Measurements from ENCODE around the gene LHX3. TPM values are rescaled to one million over a fixed set of nuclear protein-coding genes. Genes with fewer than 3 reads are reported as not detected.
"Not testable (repeated sequence)": the region's sequence is repeated elsewhere in the genome, so short reads cannot be mapped to it uniquely, and the experiment has no call there.

Gene LHX3
- total RNA-seq, 1 donor from 2014 or later, result not detected

GRCh38 chr9:136238342-136238732 is 33.4 kb upstream of the LHX3 start:
- Mint-ChIP-seq H3K27ac (no peak overlapping the region), H3K36me3 (ENCODE audit: low read depth) (peaks cover 22% of the 10 kb centered on the region), H3K9me3 (no peaks in the 10 kb centered on the region), H3K4me1 (ENCODE audit: low read depth) (peaks cover 17% of the 10 kb centered on the region), H3K27me3 (ENCODE audit: insufficient read depth) (no peaks in the 10 kb centered on the region), H3K4me3 (no peak overlapping the region)
- intact Hi-C loops (cut with micrococcal nuclease), result no loop called here
- no peak for DNase-seq (ENCODE audit: low spot score)

- Mint-ChIP-seq H3K36me3 (ENCODE audit: low read depth) (peaks cover 23% of the 10 kb centered on the region), H3K4me3 (no peak overlapping the region), H3K27me3 (ENCODE audit: insufficient read depth) (no peaks in the 10 kb centered on the region), H3K27ac (no peak overlapping the region), H3K9me3 (no peaks in the 10 kb centered on the region), H3K4me1 (ENCODE audit: low read depth) (peaks cover 16% of the 10 kb centered on the region)
- DNase-seq (ENCODE audit: low spot score), result no peak
- intact Hi-C loops (cut with micrococcal nuclease), result no loop called here
Observed at GRCh38 chr9:136237486-136238341, 32.8 kb upstream of the LHX3 start.

GRCh38 chr9:136236471-136237410 is 31.8 kb upstream of the LHX3 start:
- intact Hi-C loops (cut with micrococcal nuclease); H3K4me3 Mint-ChIP-seq: not testable (repeated sequence)

GRCh38 chr9:136235709-136236455 is 31.0 kb upstream of the LHX3 start:
- peaks cover 23% of the 10 kb centered on the region for H3K36me3 Mint-ChIP-seq (ENCODE audit: low read depth)
- intact Hi-C loops (cut with micrococcal nuclease), result no loop called here
- H3K4me3 Mint-ChIP-seq, result no peak overlapping the region
- DNase-seq (ENCODE audit: low spot score), result no peak
- H3K4me1 Mint-ChIP-seq (ENCODE audit: low read depth), result peaks cover 32% of the 10 kb centered on the region
- no peaks in the 10 kb centered on the region for H3K27me3 Mint-ChIP-seq (ENCODE audit: insufficient read depth)
- no peaks in the 10 kb centered on the region for H3K9me3 Mint-ChIP-seq
- H3K27ac Mint-ChIP-seq, result no peak overlapping the region

More at GRCh38 chr9:136236471-136237410, 31.8 kb upstream of the LHX3 start:
- not testable (repeated sequence) for H3K27ac Mint-ChIP-seq; H3K27me3 Mint-ChIP-seq (ENCODE audit: insufficient read depth); H3K9me3 Mint-ChIP-seq; DNase-seq (ENCODE audit: low spot score)
- peaks cover 23% of the 10 kb centered on the region for H3K36me3 Mint-ChIP-seq (ENCODE audit: low read depth)
- H3K4me1 Mint-ChIP-seq (ENCODE audit: low read depth), result peaks cover 25% of the 10 kb centered on the region

- no peaks in the 10 kb centered on the region for H3K27me3 Mint-ChIP-seq (ENCODE audit: insufficient read depth)
- H3K36me3 Mint-ChIP-seq (ENCODE audit: low read depth), result peaks cover 24% of the 10 kb centered on the region
- no peak overlapping the region for H3K27ac Mint-ChIP-seq
- intact Hi-C loops (cut with micrococcal nuclease), result no loop called here
- no peaks in the 10 kb centered on the region for H3K9me3 Mint-ChIP-seq
- no peak for DNase-seq (ENCODE audit: low spot score)
- H3K4me1 Mint-ChIP-seq (ENCODE audit: low read depth), result peaks cover 39% of the 10 kb centered on the region
- H3K4me3 Mint-ChIP-seq, result no peak overlapping the region
Observed at GRCh38 chr9:136235171-136235570, 30.2 kb upstream of the LHX3 start.

- H3K27ac Mint-ChIP-seq, result no peak overlapping the region
- H3K4me3 Mint-ChIP-seq, result no peak overlapping the region
- H3K4me1 Mint-ChIP-seq (ENCODE audit: low read depth), result peaks cover 39% of the 10 kb centered on the region
- H3K27me3 Mint-ChIP-seq (ENCODE audit: insufficient read depth), result no peaks in the 10 kb centered on the region
- H3K9me3 Mint-ChIP-seq, result no peaks in the 10 kb centered on the region
- DNase-seq (ENCODE audit: low spot score), result no peak
- H3K36me3 Mint-ChIP-seq (ENCODE audit: low read depth), result peaks cover 24% of the 10 kb centered on the region
- intact Hi-C loops (cut with micrococcal nuclease), result no loop called here
Observed at GRCh38 chr9:136234597-136234996, 29.7 kb upstream of the LHX3 start.

GRCh38 chr9:136233868-136234267 is 28.9 kb upstream of the LHX3 start:
- Mint-ChIP-seq H3K4me1 (ENCODE audit: low read depth) (peaks cover 40% of the 10 kb centered on the region), H3K27ac (peak overlapping the region; percentile 74), H3K4me3 (peak overlapping the region; percentile 23), H3K9me3 (no peaks in the 10 kb centered on the region), H3K36me3 (ENCODE audit: low read depth) (peaks cover 24% of the 10 kb centered on the region), H3K27me3 (ENCODE audit: insufficient read depth) (no peaks in the 10 kb centered on the region)
- no peak for DNase-seq (ENCODE audit: low spot score)
- intact Hi-C loops (cut with micrococcal nuclease), result no loop called here

GRCh38 chr9:136233411-136233810 is 28.5 kb upstream of the LHX3 start:
- intact Hi-C loops (cut with micrococcal nuclease), result no loop called here
- Mint-ChIP-seq H3K4me1 (ENCODE audit: low read depth) (peaks cover 44% of the 10 kb centered on the region), H3K4me3 (peak overlapping the region; percentile 23), H3K27ac (peak overlapping the region; percentile 74), H3K36me3 (ENCODE audit: low read depth) (peaks cover 24% of the 10 kb centered on the region), H3K27me3 (ENCODE audit: insufficient read depth) (no peaks in the 10 kb centered on the region), H3K9me3 (no peaks in the 10 kb centered on the region)
- DNase-seq (ENCODE audit: low spot score), result no peak

- DNase-seq (ENCODE audit: low spot score), result no peak
- Mint-ChIP-seq H3K4me1 (ENCODE audit: low read depth) (peaks cover 49% of the 10 kb centered on the region), H3K27me3 (ENCODE audit: insufficient read depth) (no peaks in the 10 kb centered on the region), H3K36me3 (ENCODE audit: low read depth) (peaks cover 26% of the 10 kb centered on the region), H3K4me3 (peak overlapping the region; percentile 23), H3K27ac (peak overlapping the region; percentile 74), H3K9me3 (no peaks in the 10 kb centered on the region)
- intact Hi-C loops (cut with micrococcal nuclease), result loop anchor here (1.0 kb wide), 2 partner anchors 11 to 50 kb away; no protein-coding TSS in a partner anchor
Observed at GRCh38 chr9:136232969-136233368, 28.0 kb upstream of the LHX3 start.

- intact Hi-C loops (cut with micrococcal nuclease), result loop anchor here (1.0 kb wide), 2 partner anchors 13 to 52 kb away; no protein-coding TSS in a partner anchor
- H3K4me1 Mint-ChIP-seq (ENCODE audit: low read depth), result peaks cover 50% of the 10 kb centered on the region
- no peaks in the 10 kb centered on the region for H3K9me3 Mint-ChIP-seq
- no peaks in the 10 kb centered on the region for H3K27me3 Mint-ChIP-seq (ENCODE audit: insufficient read depth)
- DNase-seq (ENCODE audit: low spot score), result peak; percentile 35
- H3K27ac Mint-ChIP-seq, result peak overlapping the region; percentile 92
- H3K4me3 Mint-ChIP-seq, result peak overlapping the region; percentile 68
- peaks cover 27% of the 10 kb centered on the region for H3K36me3 Mint-ChIP-seq (ENCODE audit: low read depth)
Observed at GRCh38 chr9:136231478-136232297, 26.8 kb upstream of the LHX3 start.

- Mint-ChIP-seq H3K36me3 (ENCODE audit: low read depth) (peaks cover 25% of the 10 kb centered on the region), H3K9me3 (no peaks in the 10 kb centered on the region), H3K4me1 (ENCODE audit: low read depth) (peaks cover 50% of the 10 kb centered on the region), H3K4me3 (peak overlapping the region; percentile 40), H3K27me3 (ENCODE audit: insufficient read depth) (no peaks in the 10 kb centered on the region), H3K27ac (peak overlapping the region; percentile 79)
- intact Hi-C loops (cut with micrococcal nuclease), result no loop called here
- no peak for DNase-seq (ENCODE audit: low spot score)
Observed at GRCh38 chr9:136230773-136231172, 25.8 kb upstream of the LHX3 start.

- H3K9me3 Mint-ChIP-seq, result no peaks in the 10 kb centered on the region
- no peak overlapping the region for H3K4me3 Mint-ChIP-seq
- DNase-seq (ENCODE audit: low spot score), result no peak
- peaks cover 22% of the 10 kb centered on the region for H3K36me3 Mint-ChIP-seq (ENCODE audit: low read depth)
- intact Hi-C loops (cut with micrococcal nuclease), result no loop called here
- peaks cover 50% of the 10 kb centered on the region for H3K4me1 Mint-ChIP-seq (ENCODE audit: low read depth)
- no peak overlapping the region for H3K27ac Mint-ChIP-seq
- no peaks in the 10 kb centered on the region for H3K27me3 Mint-ChIP-seq (ENCODE audit: insufficient read depth)
Observed at GRCh38 chr9:136230365-136230764, 25.4 kb upstream of the LHX3 start.
